Endothelial cell of umbilical vein (primary cell): Measurements from ENCODE around the gene C17orf67. TPM values are rescaled to one million over a fixed set of nuclear protein-coding genes. Genes with fewer than 3 reads are reported as not detected.
A peak's percentile ranks its signal among the peaks of the same experiment; 100 is the strongest.

Source experiments
- BruUV-seq: library from RNA; stranded (reverse); fragments of 400-500 nt; replicated peaks from 2 replicates; lab custom pipeline; 2021; lab: Mats Ljungman, UMichigan
- CTCF ChIA-PET: fragments of 300-600, 350-600 bp; sonication (Branson Sonifier 250); formaldehyde crosslinking; loops from one replicate; lab custom pipeline; 2021; ENCODE audit warnings: antibody characterized with exemption, inconsistent platforms; lab: Charles Lee
- POLR2A ChIA-PET: fragments of 300-600, 350-600 bp; sonication (Branson Sonifier 250); formaldehyde crosslinking; loops from one replicate; lab custom pipeline; 2021; ENCODE audit warnings: antibody characterized with exemption, inconsistent platforms; lab: Charles Lee
- DNase-seq: peaks from one replicate; pipeline ENCODE4 v3.0.0-alpha.2; 2011; ENCODE audit warnings: low read depth, low spot score
- FAIRE-seq: peaks from 2 replicates; lab custom pipeline; 2011; peaks lifted over from hg19 to GRCh38; lab: Jason Lieb, UNC
- H2AFZ ChIP-seq: 2 replicates; pipeline ENCODE4 v1.6.0; 2012; ENCODE audit warnings: low read depth, low read length, control low read depth, inconsistent platforms
- H3K27ac ChIP-seq: 2 replicates; pipeline ENCODE4 v1.5.1; 2011; ENCODE audit warnings: low read depth, mild to moderate bottlenecking, control low read depth, low read length, moderate library complexity; ENCODE audit not compliant: insufficient read depth
- H3K27me3 ChIP-seq, 2 experiments: 2 replicates each; pipeline versions ENCODE4 v1.6.0 to v1.6.1; 2011; ENCODE audit warnings: low read length in 2 of 2, mixed read lengths in 1 of 2; ENCODE audit not compliant: control insufficient read depth in 2 of 2, insufficient read depth in 2 of 2
- H3K36me3 ChIP-seq, 2 experiments: 2 replicates in 1 of 2; 3 replicates in 1 of 2; pipeline ENCODE4 v1.5.1; 2011; ENCODE audit warnings: low read length in 2 of 2, mild to moderate bottlenecking in 1 of 2, moderate library complexity in 1 of 2; ENCODE audit not compliant: control insufficient read depth in 2 of 2, insufficient read depth in 2 of 2; ENCODE audit errors: extremely low read depth in 1 of 2
- H3K4me1 ChIP-seq: 3 replicates; pipeline ENCODE4 v1.5.1; 2011; ENCODE audit warnings: mild to moderate bottlenecking, low read length; ENCODE audit not compliant: control insufficient read depth, insufficient read depth; ENCODE audit errors: extremely low read depth
- H3K4me2 ChIP-seq: 2 replicates; pipeline ENCODE4 v1.6.1; 2011; ENCODE audit warnings: low read length, control low read depth, mixed read lengths; ENCODE audit not compliant: insufficient read depth
- H3K4me3 ChIP-seq, 3 experiments: fragments of 200-600 bp in 1 of 3; sonication (generic), shearing (Covaris generic) in 1 of 3; replicated peaks in 1 of 3; 2 replicates each; pipeline ENCODE4 v1.5.1; 2011 to 2016; ENCODE audit warnings: control low read depth in 3 of 3, low read length in 3 of 3, mild to moderate bottlenecking in 2 of 3, inconsistent platforms in 1 of 3, low read depth in 1 of 3, moderate library complexity in 1 of 3; ENCODE audit not compliant: insufficient read depth in 1 of 3
- H3K79me2 ChIP-seq: 2 replicates; pipeline ENCODE4 v1.6.0; 2012; ENCODE audit warnings: low read length, inconsistent platforms; ENCODE audit not compliant: control insufficient read depth, insufficient read depth
- H3K9ac ChIP-seq: replicated peaks from 2 replicates; pipeline ENCODE3; 2011; ENCODE audit warnings: low read length, control low read depth; ENCODE audit not compliant: insufficient read depth; ENCODE audit errors: extremely low read depth
- H3K9me1 ChIP-seq: replicated peaks from 3 replicates; pipeline ENCODE4 v1.6.0; 2011; ENCODE audit warnings: mild to moderate bottlenecking, low read length; ENCODE audit not compliant: control insufficient read depth, insufficient read depth; ENCODE audit errors: extremely low read depth
- H3K9me3 ChIP-seq: replicated peaks from 2 replicates; pipeline ENCODE4 v1.5.1; 2012; ENCODE audit warnings: low read length, inconsistent platforms; ENCODE audit not compliant: control insufficient read depth, insufficient read depth
- H4K20me1 ChIP-seq: replicated peaks from 2 replicates; pipeline ENCODE3; 2011; ENCODE audit warnings: mild to moderate bottlenecking, low read length; ENCODE audit not compliant: control insufficient read depth, insufficient read depth; ENCODE audit errors: extremely low read depth
- CTCF ChIP-seq, 2 donors: IDR thresholded peaks; 1 replicate in 1 of 2; 2 replicates in 1 of 2; pipeline ENCODE4 v1.5.1; 2011; ENCODE audit warnings: low read length in 2 of 2, mild to moderate bottlenecking in 2 of 2, moderate library complexity in 2 of 2, control low read depth in 1 of 2, inconsistent platforms in 1 of 2, low read depth in 1 of 2; ENCODE audit not compliant: insufficient read depth in 1 of 2; ENCODE audit errors: extremely low read depth in 1 of 2
- EZH2 ChIP-seq: IDR thresholded peaks from 2 replicates; pipeline ENCODE4 v1.6.1; 2012; ENCODE audit warnings: borderline replicate concordance, low read depth, mild to moderate bottlenecking, moderate library complexity, low read length, inconsistent platforms; ENCODE audit not compliant: severe bottlenecking
- FOS ChIP-seq: IDR thresholded peaks from 2 replicates; pipeline ENCODE4 v1.6.1; 2011; ENCODE audit warnings: mild to moderate bottlenecking, low read length, moderate library complexity, borderline replicate concordance; ENCODE audit not compliant: insufficient read depth
- GATA2 ChIP-seq: IDR thresholded peaks from 2 replicates; pipeline ENCODE4 v1.7.0; 2011; ENCODE audit warnings: low read depth, mild to moderate bottlenecking, moderate library complexity, mixed read lengths, low read length; ENCODE audit not compliant: insufficient read length, insufficient read depth
- JUN ChIP-seq: IDR thresholded peaks from 2 replicates; pipeline ENCODE4 v1.6.1; 2011; ENCODE audit warnings: borderline replicate concordance, low read depth; ENCODE audit not compliant: insufficient read length, insufficient read depth
- MAX ChIP-seq: IDR thresholded peaks from 2 replicates; pipeline ENCODE4 v1.6.1; 2011; ENCODE audit not compliant: insufficient read depth, insufficient read length
- MYC ChIP-seq: IDR thresholded peaks from one replicate; pipeline ENCODE4 v1.6.1; 2011; ENCODE audit warnings: mild to moderate bottlenecking, low read depth, low read length
- POLR2A ChIP-seq: IDR thresholded peaks from 2 replicates; pipeline ENCODE4 v1.6.1; 2012; ENCODE audit warnings: low read depth, mild to moderate bottlenecking, control low read depth, low read length
- POLR2AphosphoS5 ChIP-seq: IDR thresholded peaks from 2 replicates; pipeline ENCODE4 v1.6.1; 2012; ENCODE audit warnings: low read depth, mild to moderate bottlenecking, control low read depth, low read length, moderate library complexity; ENCODE audit not compliant: insufficient read depth
- dilution Hi-C: fragments of 300-500 bp; cut with MboI; formaldehyde crosslinking; loops from one replicate; pipeline ENCODE4 v1.15.0; 2019; ENCODE audit warnings: low sequenced_read_pairs; ENCODE audit not compliant: extremely low pct_ligation_motif_present
- intact Hi-C: fragments of 100-400 bp; cut with micrococcal nuclease; formaldehyde crosslinking; loops from one replicate; pipeline ENCODE4 v1.10.0; 2022
- polyA plus RNA-seq, 4 experiments: library from polyadenylated mRNA; depleted of rRNA in 3 of 4; stranded (reverse) in 3 of 4; unstranded in 1 of 4; fragments of >200 nt; gene quantifications; 2 replicates each; pipeline versions ENCODE4 v1.2.1 to v1.2.3, GENCODE V29; 2011 to 2012; ENCODE audit warnings: missing spikeins in 1 of 4
- total RNA-seq: library from RNA; stranded (reverse); gene quantifications from 2 replicates; pipeline ENCODE4 v1.2.3, GENCODE V29; 2021

C17orf67 gene
- total and polyA plus RNA-seq, 2 donors (not counting 3 experiments of a cell fraction or from before 2014, with no cell fraction given), result 1.9 to 5.8 TPM

- no TSS peak for BruUV-seq
- peaks cover 0 to 2% of the 10 kb centered on the region in 2 experiments for H3K36me3 ChIP-seq
- H3K9ac ChIP-seq, result peak overlapping the region; percentile 66
- H3K4me2 ChIP-seq, result peak overlapping the region; percentile 33
- H3K9me1 ChIP-seq, result no peaks in the 10 kb centered on the region
- no peak overlapping the region for H3K4me3 ChIP-seq
- CTCF ChIA-PET, result interaction anchor here (1.2 to 3.1 kb wide), 3 partner anchors 8 to 83 kb away, joined by 3 to 27 read pairs (median 4); no protein-coding TSS in a partner anchor
- POLR2A ChIA-PET, result no interaction called here
- H3K79me2 ChIP-seq, result no peaks in the 10 kb centered on the region
- no peaks in the 10 kb centered on the region for H3K27me3 ChIP-seq
- no peak overlapping the region for H2AFZ ChIP-seq
- no peak for DNase-seq
- intact Hi-C loops (loop anchor here (1.0 to 5.0 kb wide), 5 partner anchors 23 to 171 kb away; partner anchors contain the start of genes C17orf67 and TRIM25), dilution Hi-C loops (no loop called here)
- peak overlapping the region; percentile 94 for H3K27ac ChIP-seq
- no peaks in the 10 kb centered on the region for H4K20me1 ChIP-seq
- peaks cover 19% of the 10 kb centered on the region for H3K4me1 ChIP-seq
- FAIRE-seq, result no peak
- H3K9me3 ChIP-seq, result no peaks in the 10 kb centered on the region
- TF ChIP-seq POLR2A, result no peak
- TF ChIP-seq JUN, result no peak
- no peak for TF ChIP-seq MYC
- TF ChIP-seq GATA2, result no peak
- TF ChIP-seq FOS, result no peak
- no peak for TF ChIP-seq EZH2
- TF ChIP-seq POLR2AphosphoS5, result no peak
- no peak for TF ChIP-seq CTCF (IDR thresholded peaks at IDR 0.05; ENCODE audit: extremely low read depth in 1 of 2, insufficient read depth in 1 of 2, low read depth in 1 of 2, low read length in 2 of 2)
- no peak for TF ChIP-seq MAX
Observed at GRCh38 chr17:56868716-56869115, 35.0 kb upstream of the C17orf67 start.
